GM13977 (cell line): ENCODE results near the gene COX17.

Experiments used
- DNase-seq: peaks from one replicate; pipeline ENCODE4 v3.0.0; 2012; ENCODE audit warnings: low spot score
- CTCF ChIP-seq: IDR thresholded peaks from 2 replicates; pipeline ENCODE4 v1.5.1; 2012; ENCODE audit warnings: mild to moderate bottlenecking, control low read depth; ENCODE audit not compliant: insufficient read depth; ENCODE audit errors: extremely low read depth, missing control alignments
- in situ Hi-C: fragments of 300-500 bp; cut with MboI; formaldehyde crosslinking; loops from one replicate; pipeline ENCODE4 v1.12.0; 2022; ENCODE audit warnings: low sequenced_read_pairs, low pct_unique_long_range_greater_than_20kb, mixed read lengths, inconsistent platforms; ENCODE audit not compliant: unreplicated experiment

COX17 gene

GRCh38 chr3:119664370-119664769 lies 12.8 kb downstream of the COX17 start:
- DNase-seq = no peak
- in situ Hi-C loops = no loop called here
- TF ChIP-seq CTCF = no peak

- no peak for TF ChIP-seq CTCF
- in situ Hi-C loops = no loop called here
- no peak for DNase-seq
Measured at GRCh38 chr3:119663885-119664284, 13.3 kb downstream of the COX17 start.

- in situ Hi-C loops = no loop called here
- TF ChIP-seq CTCF = no peak
Measured at GRCh38 chr3:119662604-119663373, 14.4 kb downstream of the COX17 start.

GRCh38 chr3:119660474-119661440 lies 16.4 kb downstream of the COX17 start, which contains the start of gene POPDC2:
Gene POPDC2, minus strand, starts transcription at chr3:119660589. Its CDS starts 166 bp downstream, at chr3:119660423.
- TF ChIP-seq CTCF = no peak
- DNase-seq = no peak
- in situ Hi-C loops = no loop called here

More at GRCh38 chr3:119662604-119663373, 14.4 kb downstream of the COX17 start:
- no peak for DNase-seq

- TF ChIP-seq CTCF = no peak
- no peak for DNase-seq
- in situ Hi-C loops = no loop called here
Measured at GRCh38 chr3:119659606-119660291, 17.5 kb downstream of the COX17 start.

GRCh38 chr3:119658994-119659393 lies 18.2 kb downstream of the COX17 start:
- in situ Hi-C loops = no loop called here
- TF ChIP-seq CTCF = no peak
- DNase-seq = no peak
